Keratinocyte (primary cell): ENCODE results near the gene DCUN1D2. TPM values are rescaled to one million over a fixed set of nuclear protein-coding genes. Genes with fewer than 3 reads are reported as not detected.

ENCODE experiments used
- DNase-seq: peaks from one replicate; pipeline ENCODE4 v3.0.0-alpha.2; 2011; ENCODE audit warnings: low read depth, missing footprints, low spot score
- FAIRE-seq: peaks from 2 replicates; lab custom pipeline; 2011; peaks lifted over from hg19 to GRCh38; lab: Jason Lieb, UNC
- H2AFZ ChIP-seq: 2 replicates; pipeline ENCODE4 v1.6.0; 2012; ENCODE audit warnings: low read length, control low read depth, inconsistent platforms; ENCODE audit not compliant: control insufficient read depth
- H3K27ac ChIP-seq: 2 replicates; pipeline ENCODE4 v1.5.1; 2011; ENCODE audit warnings: low read length; ENCODE audit not compliant: control insufficient read depth, insufficient read depth
- H3K27me3 ChIP-seq: 3 replicates; pipeline ENCODE4 v1.6.0; 2011; ENCODE audit warnings: low read length; ENCODE audit not compliant: control insufficient read depth, insufficient read depth; ENCODE audit errors: extremely low read depth
- H3K36me3 ChIP-seq, 2 experiments: 2 replicates in 1 of 2; 3 replicates in 1 of 2; pipeline ENCODE4 v1.5.1; 2011; ENCODE audit warnings: low read length in 2 of 2, mild to moderate bottlenecking in 1 of 2; ENCODE audit not compliant: control insufficient read depth in 2 of 2, insufficient read depth in 2 of 2; ENCODE audit errors: extremely low read depth in 1 of 2
- H3K4me1 ChIP-seq: 3 replicates; pipeline ENCODE4 v1.5.1; 2011; ENCODE audit warnings: low read length; ENCODE audit not compliant: control insufficient read depth, insufficient read depth; ENCODE audit errors: extremely low read depth
- H3K4me2 ChIP-seq: 3 replicates; pipeline ENCODE4 v1.6.0; 2011; ENCODE audit warnings: low read depth, low read length; ENCODE audit not compliant: control insufficient read depth, insufficient read depth; ENCODE audit errors: extremely low read depth
- H3K4me3 ChIP-seq, 3 experiments: fragments of 200-600 bp in 1 of 3; sonication (generic) in 1 of 3; 2 replicates in 2 of 3; 3 replicates in 1 of 3; pipeline ENCODE4 v1.5.1; 2011 to 2016; ENCODE audit warnings: low read length in 3 of 3, mild to moderate bottlenecking in 3 of 3, control low read depth in 2 of 3, inconsistent platforms in 1 of 3, low read depth in 1 of 3, mixed read lengths in 1 of 3, mixed run types in 1 of 3, moderate library complexity in 1 of 3; ENCODE audit not compliant: control insufficient read depth in 2 of 3, insufficient read depth in 2 of 3; ENCODE audit errors: extremely low read depth in 1 of 3
- H3K79me2 ChIP-seq: 2 replicates; pipeline ENCODE4 v1.6.0; 2012; ENCODE audit warnings: low read length; ENCODE audit not compliant: control insufficient read depth, insufficient read depth
- H3K9ac ChIP-seq: 3 replicates; pipeline ENCODE4 v1.6.0; 2011; ENCODE audit warnings: low read length; ENCODE audit not compliant: control insufficient read depth, insufficient read depth; ENCODE audit errors: extremely low read depth
- H3K9me1 ChIP-seq: 3 replicates; pipeline ENCODE4 v1.6.0; 2011; ENCODE audit warnings: low read length; ENCODE audit not compliant: control insufficient read depth, insufficient read depth; ENCODE audit errors: extremely low read depth
- H3K9me3 ChIP-seq: 2 replicates; pipeline ENCODE4 v1.5.1; 2012; ENCODE audit warnings: low read depth, low read length; ENCODE audit not compliant: control insufficient read depth
- H4K20me1 ChIP-seq: 3 replicates; pipeline ENCODE4 v1.6.0; 2011; ENCODE audit warnings: low read length; ENCODE audit not compliant: control insufficient read depth, insufficient read depth; ENCODE audit errors: extremely low read depth
- EZH2 ChIP-seq: IDR thresholded peaks from one replicate; pipeline ENCODE4 v1.6.1; 2012; ENCODE audit warnings: inconsistent platforms, mild to moderate bottlenecking, low read length, moderate library complexity
- dilution Hi-C: fragments of 300-500 bp; cut with MboI; formaldehyde crosslinking; loops from one replicate; pipeline ENCODE4 v1.7.0; 2020; ENCODE audit warnings: low sequenced_read_pairs; ENCODE audit not compliant: extremely low pct_ligation_motif_present
- polyA plus RNA-seq, 5 experiments: library from polyadenylated mRNA; depleted of rRNA in 3 of 5; stranded (reverse) in 3 of 5; stranded (forward) in 1 of 5; unstranded in 1 of 5; fragments of >200 nt; gene quantifications; 1 replicate in 1 of 5; 2 replicates in 3 of 5; 3 replicates in 1 of 5; pipeline versions ENCODE4 v1.2.1 to v1.2.3, GENCODE V29; 2011 to 2012; ENCODE audit warnings: missing spikeins in 2 of 5, low read depth in 1 of 5, low replicate concordance in 1 of 5
- TF ChIP-seq, protein P1 (sequence below), 3 experiments: IDR thresholded peaks in 1 of 3; conservative IDR thresholded peaks in 1 of 3; optimal IDR thresholded peaks in 1 of 3; 2 replicates in 2 of 3; 3 replicates in 1 of 3; pipeline versions ENCODE3 to v1.5.1; 2011; ENCODE audit warnings: low read length in 3 of 3, mild to moderate bottlenecking in 3 of 3, moderate library complexity in 2 of 3, control low read depth in 1 of 3, inconsistent platforms in 1 of 3; ENCODE audit not compliant: insufficient read depth in 2 of 3; ENCODE audit errors: extremely low read depth in 1 of 3

DCUN1D2 gene
- polyA plus RNA-seq, 1 donor (not counting 4 experiments of a cell fraction or from before 2014, with no cell fraction given) = 9.1 TPM

DNA sequence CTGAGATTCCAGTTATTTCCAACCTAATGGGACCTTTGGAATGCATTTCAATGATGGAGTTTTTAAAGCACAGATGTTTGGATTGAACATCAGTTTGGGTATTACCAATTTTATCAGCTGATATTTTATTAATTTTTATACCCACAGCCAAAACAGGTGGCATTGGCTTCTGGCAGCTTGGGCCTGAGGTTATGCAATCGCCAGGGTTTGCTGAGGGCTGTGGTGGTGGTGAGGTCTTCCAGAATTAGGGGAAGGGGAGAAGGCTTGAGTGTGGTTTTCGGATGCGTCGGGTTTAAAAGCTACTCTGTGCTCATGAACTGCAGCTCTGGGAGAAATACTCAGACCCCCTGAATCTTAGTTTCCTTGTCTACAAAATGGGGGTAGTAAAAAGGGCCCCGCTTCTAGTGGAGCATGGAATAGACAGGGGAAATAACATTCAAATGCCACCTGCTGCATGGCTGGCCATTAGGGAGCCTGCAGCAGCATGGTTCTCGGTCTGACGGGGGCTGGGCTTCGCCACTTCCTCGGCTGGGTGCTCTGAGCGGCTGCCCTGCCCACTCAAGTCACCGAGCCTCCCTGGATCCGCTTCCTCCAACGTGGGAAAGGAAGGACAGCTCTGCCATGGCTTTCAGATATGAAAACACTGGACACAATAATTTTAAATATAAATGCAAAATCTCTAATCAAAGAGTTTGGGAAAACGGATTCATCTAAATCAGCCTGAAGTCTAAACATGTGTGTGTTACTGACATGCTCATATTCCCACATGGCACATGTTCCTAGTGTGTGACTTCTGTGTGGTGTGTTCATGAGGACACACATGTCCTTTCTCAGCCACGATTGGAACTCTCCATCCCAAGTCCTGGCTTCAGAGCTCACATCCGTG lies 72.4 kb downstream of the DCUN1D2 start:
- no peaks in the 10 kb centered on the region for H4K20me1 ChIP-seq
- dilution Hi-C loops = no loop called here
- H3K9me3 ChIP-seq = no peaks in the 10 kb centered on the region
- H3K4me2 ChIP-seq = no peak overlapping the region
- no peaks in the 10 kb centered on the region for H3K4me1 ChIP-seq
- no peak for DNase-seq
- TF ChIP-seq, protein P1, sequence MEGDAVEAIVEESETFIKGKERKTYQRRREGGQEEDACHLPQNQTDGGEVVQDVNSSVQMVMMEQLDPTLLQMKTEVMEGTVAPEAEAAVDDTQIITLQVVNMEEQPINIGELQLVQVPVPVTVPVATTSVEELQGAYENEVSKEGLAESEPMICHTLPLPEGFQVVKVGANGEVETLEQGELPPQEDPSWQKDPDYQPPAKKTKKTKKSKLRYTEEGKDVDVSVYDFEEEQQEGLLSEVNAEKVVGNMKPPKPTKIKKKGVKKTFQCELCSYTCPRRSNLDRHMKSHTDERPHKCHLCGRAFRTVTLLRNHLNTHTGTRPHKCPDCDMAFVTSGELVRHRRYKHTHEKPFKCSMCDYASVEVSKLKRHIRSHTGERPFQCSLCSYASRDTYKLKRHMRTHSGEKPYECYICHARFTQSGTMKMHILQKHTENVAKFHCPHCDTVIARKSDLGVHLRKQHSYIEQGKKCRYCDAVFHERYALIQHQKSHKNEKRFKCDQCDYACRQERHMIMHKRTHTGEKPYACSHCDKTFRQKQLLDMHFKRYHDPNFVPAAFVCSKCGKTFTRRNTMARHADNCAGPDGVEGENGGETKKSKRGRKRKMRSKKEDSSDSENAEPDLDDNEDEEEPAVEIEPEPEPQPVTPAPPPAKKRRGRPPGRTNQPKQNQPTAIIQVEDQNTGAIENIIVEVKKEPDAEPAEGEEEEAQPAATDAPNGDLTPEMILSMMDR (optimal IDR thresholded peaks at IDR 0.05 in 1 of 3, IDR thresholded peaks at IDR 0.05 in 1 of 3, conservative IDR thresholded peaks at IDR 0.05 in 1 of 3; ENCODE audit: extremely low read depth in 1 of 3, insufficient read depth in 2 of 3, low read length in 3 of 3) = no peak
- TF ChIP-seq EZH2 = no peak
- peaks cover 3% of the 10 kb centered on the region for H3K27me3 ChIP-seq
- no peak overlapping the region for H3K27ac ChIP-seq
- H3K4me3 ChIP-seq = no peak overlapping the region
- FAIRE-seq = no peak
- no peaks in the 10 kb centered on the region for H3K9me1 ChIP-seq
- no peak overlapping the region for H3K9ac ChIP-seq
- no peaks in the 10 kb centered on the region for H3K79me2 ChIP-seq
- H2AFZ ChIP-seq = no peak overlapping the region
- H3K36me3 ChIP-seq = no peaks in the 10 kb centered on the region

DNA sequence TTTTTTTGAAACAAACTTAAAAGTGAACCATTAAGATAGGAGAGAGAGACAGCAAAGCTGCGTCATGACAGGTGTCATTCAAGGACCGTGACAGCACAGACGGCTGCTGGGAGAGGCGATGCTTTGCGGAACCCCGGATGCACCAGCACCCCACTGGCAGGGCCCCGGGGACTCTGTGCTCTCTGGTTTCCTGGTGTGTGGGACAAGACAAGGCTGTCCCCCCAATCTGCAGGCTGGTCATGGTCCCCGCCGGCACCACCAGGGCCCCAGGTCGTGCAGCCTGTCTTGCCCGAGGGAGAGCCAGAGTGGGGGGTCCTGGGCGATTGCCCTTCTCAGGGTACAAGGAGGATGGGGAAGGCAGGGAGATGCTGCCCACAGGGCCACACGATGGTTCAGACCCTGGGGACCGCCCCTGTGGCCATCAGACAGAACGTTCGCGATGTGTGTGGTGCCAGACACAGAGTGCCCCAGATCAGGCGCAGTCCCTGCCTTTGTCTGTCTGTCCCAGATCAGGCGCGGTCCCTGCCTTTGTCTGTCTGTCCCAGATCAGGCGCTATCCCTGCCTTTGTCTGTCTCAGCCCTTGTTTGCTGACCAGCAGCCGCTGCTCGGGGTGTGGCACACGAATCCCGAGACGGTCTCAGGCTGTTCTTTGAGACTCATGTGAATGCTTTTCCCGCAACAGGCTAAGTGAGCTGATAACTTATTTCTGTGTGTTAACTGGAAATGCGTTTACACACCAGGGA lies 73.3 kb downstream of the DCUN1D2 start:
- dilution Hi-C loops = no loop called here

More for the DNA sequence above, 73.3 kb downstream of the DCUN1D2 start:
- Histone ChIP-seq H3K9ac (no peak overlapping the region), H4K20me1 (no peaks in the 10 kb centered on the region), H3K4me1 (no peaks in the 10 kb centered on the region), H3K9me1 (no peaks in the 10 kb centered on the region), H3K27ac (no peak overlapping the region), H3K9me3 (no peaks in the 10 kb centered on the region), H3K4me3 (no peak overlapping the region), H3K4me2 (no peak overlapping the region), H3K79me2 (no peaks in the 10 kb centered on the region), H3K27me3 (peaks cover 3% of the 10 kb centered on the region), H3K36me3 (no peaks in the 10 kb centered on the region), H2AFZ (no peak overlapping the region)
- no peak for DNase-seq
- no peak for FAIRE-seq
- TF ChIP-seq, protein P1 (optimal IDR thresholded peaks at IDR 0.05 in 1 of 3, IDR thresholded peaks at IDR 0.05 in 1 of 3, conservative IDR thresholded peaks at IDR 0.05 in 1 of 3; ENCODE audit: extremely low read depth in 1 of 3, insufficient read depth in 2 of 3, low read length in 3 of 3) = no peak
- TF ChIP-seq EZH2 = no peak
